ENCODE results near the gene STXBP6.

STXBP6 gene

DNA sequence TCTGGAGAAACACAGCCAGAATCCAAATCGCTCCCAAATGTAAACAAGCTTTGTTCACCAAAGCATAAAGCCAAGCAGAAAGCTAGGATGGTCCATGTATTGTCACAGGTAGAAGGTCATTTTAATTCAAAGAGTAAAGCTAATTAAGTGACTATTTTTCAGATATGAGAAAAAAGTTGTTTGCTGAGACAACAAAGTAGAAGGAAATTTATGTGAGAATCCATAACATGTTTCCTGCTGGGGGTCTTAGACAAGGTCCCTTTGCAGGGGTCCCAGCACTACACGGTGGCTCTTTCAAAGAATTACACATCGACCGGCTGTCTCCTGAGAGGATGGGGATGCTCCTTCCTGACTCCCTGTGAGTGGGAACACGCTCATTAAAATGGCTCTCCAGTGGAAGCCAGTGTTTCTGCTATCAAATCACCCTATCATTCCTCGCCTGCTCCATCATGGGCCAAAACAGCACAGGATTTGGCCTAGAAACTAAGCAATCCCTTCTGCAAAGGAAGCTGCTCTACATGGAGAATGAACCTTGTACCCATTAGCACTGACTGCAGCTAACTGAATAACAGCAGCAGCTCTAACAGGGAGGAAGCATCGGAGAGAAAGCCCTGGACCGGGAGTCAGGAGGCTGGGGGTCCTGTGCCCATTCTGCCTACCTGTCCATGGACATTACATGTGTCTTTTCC, 175.3 kb downstream of the STXBP6 start:
- no peak overlapping the region for H2BK120ac ChIP-seq (ENCODE audit: low read depth, low read length)
- no peak overlapping the region for H3K4me3 ChIP-seq (ENCODE audit: insufficient read depth in 1 of 2, low read depth in 1 of 2, low read length in 2 of 2)
- no peak overlapping the region for H2BK12ac ChIP-seq (ENCODE audit: low read length in 2 of 2)
- no peaks in the 10 kb centered on the region for H3K4me1 ChIP-seq (ENCODE audit: control insufficient read depth, insufficient read depth, low read depth, low read length)
- no peaks in the 10 kb centered on the region for H3K79me1 ChIP-seq (replicated peaks; ENCODE audit: low read length, poor library complexity, severe bottlenecking)
- H3K18ac ChIP-seq (ENCODE audit: low read depth in 1 of 2, low read length in 2 of 2), result no peak overlapping the region
- no peak overlapping the region for H2AFZ ChIP-seq (ENCODE audit: low read depth, low read length)
- peak overlapping the region in 1 of 2 experiments; percentile 34 for H3K23ac ChIP-seq (ENCODE audit: low read length in 2 of 2)
- no peak overlapping the region for H3K27ac ChIP-seq (ENCODE audit: low read length, poor library complexity, severe bottlenecking)
- no peaks in the 10 kb centered on the region for H3K9me3 ChIP-seq (ENCODE audit: control insufficient read depth, low read length)
- no peaks in the 10 kb centered on the region for H3K36me3 ChIP-seq (ENCODE audit: control insufficient read depth in 1 of 2, insufficient read depth in 2 of 2, low read depth in 1 of 2, low read length in 2 of 2)
- no peak overlapping the region for H4K8ac ChIP-seq (ENCODE audit: low read length)
- no peak overlapping the region for H2BK15ac ChIP-seq (ENCODE audit: low read depth, poor library complexity, severe bottlenecking)
- 83% methylated on average over 8 of the region's 8 CpGs for WGBS
- no peak overlapping the region for H3K4ac ChIP-seq (ENCODE audit: low read depth in 1 of 2, low read length in 2 of 2)
- H4K91ac ChIP-seq (ENCODE audit: low read length), result no peak overlapping the region
- H3K14ac ChIP-seq (ENCODE audit: low read length in 2 of 2), result no peak overlapping the region
- peak overlapping the region; percentile 11 for H3K9ac ChIP-seq (ENCODE audit: low read length)
- no peak overlapping the region for H3K4me2 ChIP-seq (ENCODE audit: low read length, poor library complexity, severe bottlenecking)
- no peak overlapping the region for H2AK5ac ChIP-seq (ENCODE audit: low read length, severe bottlenecking)
- H2BK5ac ChIP-seq (ENCODE audit: low read depth, low read length, poor library complexity, severe bottlenecking), result no peak overlapping the region
- DNase-seq, result no peak
- no peaks in the 10 kb centered on the region for H3K27me3 ChIP-seq (ENCODE audit: control insufficient read depth in 1 of 2, insufficient read depth in 1 of 2, low read length in 2 of 2)

GRCh38 chr14:24873551-24873950, 176.4 kb downstream of the STXBP6 start:
- Histone ChIP-seq H3K36me3 (ENCODE audit: control insufficient read depth in 1 of 2, insufficient read depth in 2 of 2, low read depth in 1 of 2, low read length in 2 of 2) (no peaks in the 10 kb centered on the region), H3K9ac (ENCODE audit: low read length) (no peak overlapping the region), H3K18ac (ENCODE audit: low read depth in 1 of 2, low read length in 2 of 2) (no peak overlapping the region), H3K27ac (ENCODE audit: low read length, poor library complexity, severe bottlenecking) (no peak overlapping the region), H2BK12ac (ENCODE audit: low read length in 2 of 2) (no peak overlapping the region), H2BK15ac (ENCODE audit: low read depth, poor library complexity, severe bottlenecking) (no peak overlapping the region), H3K14ac (ENCODE audit: low read length in 2 of 2) (no peak overlapping the region), H3K4me3 (ENCODE audit: insufficient read depth in 1 of 2, low read depth in 1 of 2, low read length in 2 of 2) (no peak overlapping the region), H4K8ac (ENCODE audit: low read length) (no peak overlapping the region), H2BK5ac (ENCODE audit: low read depth, low read length, poor library complexity, severe bottlenecking) (no peak overlapping the region), H2AK5ac (ENCODE audit: low read length, severe bottlenecking) (no peak overlapping the region), H3K27me3 (ENCODE audit: control insufficient read depth in 1 of 2, insufficient read depth in 1 of 2, low read length in 2 of 2) (no peaks in the 10 kb centered on the region), H3K4ac (ENCODE audit: low read depth in 1 of 2, low read length in 2 of 2) (no peak overlapping the region), H3K23ac (ENCODE audit: low read length in 2 of 2) (no peak overlapping the region), H3K9me3 (ENCODE audit: control insufficient read depth, low read length) (no peaks in the 10 kb centered on the region), H3K79me1 (replicated peaks; ENCODE audit: low read length, poor library complexity, severe bottlenecking) (no peaks in the 10 kb centered on the region), H3K4me2 (ENCODE audit: low read length, poor library complexity, severe bottlenecking) (no peak overlapping the region), H4K91ac (ENCODE audit: low read length) (no peak overlapping the region), H3K4me1 (ENCODE audit: control insufficient read depth, insufficient read depth, low read depth, low read length) (no peaks in the 10 kb centered on the region), H2AFZ (ENCODE audit: low read depth, low read length) (no peak overlapping the region), H2BK120ac (ENCODE audit: low read depth, low read length) (no peak overlapping the region)
- WGBS, result 85% methylated on average over 5 of the region's 5 CpGs
- no peak for DNase-seq

GRCh38 chr14:24870949-24871701, 178.8 kb downstream of the STXBP6 start:
- Histone ChIP-seq H3K79me1 (replicated peaks; ENCODE audit: low read length, poor library complexity, severe bottlenecking) (no peaks in the 10 kb centered on the region), H3K4ac (ENCODE audit: low read depth in 1 of 2, low read length in 2 of 2) (no peak overlapping the region), H3K9ac (ENCODE audit: low read length) (no peak overlapping the region), H4K91ac (ENCODE audit: low read length) (no peak overlapping the region), H2AFZ (ENCODE audit: low read depth, low read length) (no peak overlapping the region), H3K4me3 (ENCODE audit: insufficient read depth in 1 of 2, low read depth in 1 of 2, low read length in 2 of 2) (no peak overlapping the region), H2AK5ac (ENCODE audit: low read length, severe bottlenecking) (no peak overlapping the region), H3K4me2 (ENCODE audit: low read length, poor library complexity, severe bottlenecking) (no peak overlapping the region), H2BK15ac (ENCODE audit: low read depth, poor library complexity, severe bottlenecking) (no peak overlapping the region), H2BK120ac (ENCODE audit: low read depth, low read length) (no peak overlapping the region), H4K8ac (ENCODE audit: low read length) (no peak overlapping the region), H3K27ac (ENCODE audit: low read length, poor library complexity, severe bottlenecking) (no peak overlapping the region), H2BK5ac (ENCODE audit: low read depth, low read length, poor library complexity, severe bottlenecking) (no peak overlapping the region), H3K23ac (ENCODE audit: low read length in 2 of 2) (no peak overlapping the region), H3K18ac (ENCODE audit: low read depth in 1 of 2, low read length in 2 of 2) (no peak overlapping the region), H3K36me3 (ENCODE audit: control insufficient read depth in 1 of 2, insufficient read depth in 2 of 2, low read depth in 1 of 2, low read length in 2 of 2) (no peaks in the 10 kb centered on the region), H2BK12ac (ENCODE audit: low read length in 2 of 2) (no peak overlapping the region), H3K27me3 (ENCODE audit: control insufficient read depth in 1 of 2, insufficient read depth in 1 of 2, low read length in 2 of 2) (no peaks in the 10 kb centered on the region), H3K4me1 (ENCODE audit: control insufficient read depth, insufficient read depth, low read depth, low read length) (no peaks in the 10 kb centered on the region), H3K9me3 (ENCODE audit: control insufficient read depth, low read length) (no peaks in the 10 kb centered on the region), H3K14ac (ENCODE audit: low read length in 2 of 2) (no peak overlapping the region)
- WGBS, result 87% methylated on average over 4 of the region's 4 CpGs
- no peak for DNase-seq

DNA sequence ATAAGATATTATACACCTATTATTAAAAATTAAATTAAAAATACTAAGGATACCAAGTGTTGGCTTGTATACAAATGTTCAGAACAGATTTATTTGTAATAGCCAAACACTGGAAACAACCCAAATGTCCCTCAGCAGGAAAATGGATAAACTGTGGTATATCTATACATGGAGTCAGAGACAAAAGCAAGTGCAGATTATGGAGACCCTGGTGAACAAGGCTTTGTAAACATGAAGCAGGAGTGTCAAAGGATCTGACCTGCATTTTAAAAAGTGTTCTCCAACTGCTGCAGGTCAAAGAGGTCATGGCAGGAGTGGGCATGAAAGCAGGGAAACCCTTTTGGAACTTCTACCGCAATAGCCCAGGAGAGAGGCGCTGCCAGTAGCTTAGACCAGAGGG, 181.6 kb downstream of the STXBP6 start:
- H2BK5ac ChIP-seq (ENCODE audit: low read depth, low read length, poor library complexity, severe bottlenecking), result no peak overlapping the region
- no peak overlapping the region for H3K4me3 ChIP-seq (ENCODE audit: insufficient read depth in 1 of 2, low read depth in 1 of 2, low read length in 2 of 2)
- no peaks in the 10 kb centered on the region for H3K36me3 ChIP-seq (ENCODE audit: control insufficient read depth in 1 of 2, insufficient read depth in 2 of 2, low read depth in 1 of 2, low read length in 2 of 2)
- no peak overlapping the region for H3K23ac ChIP-seq (ENCODE audit: low read length in 2 of 2)
- no peaks in the 10 kb centered on the region for H3K79me1 ChIP-seq (replicated peaks; ENCODE audit: low read length, poor library complexity, severe bottlenecking)
- 84% methylated on average over 2 of the region's 2 CpGs for WGBS
- H3K4me2 ChIP-seq (ENCODE audit: low read length, poor library complexity, severe bottlenecking), result no peak overlapping the region
- no peak overlapping the region for H2BK15ac ChIP-seq (ENCODE audit: low read depth, poor library complexity, severe bottlenecking)
- no peak overlapping the region for H3K18ac ChIP-seq (ENCODE audit: low read depth in 1 of 2, low read length in 2 of 2)
- no peak overlapping the region for H2BK120ac ChIP-seq (ENCODE audit: low read depth, low read length)
- no peak overlapping the region for H2AK5ac ChIP-seq (ENCODE audit: low read length, severe bottlenecking)
- H3K9me3 ChIP-seq (ENCODE audit: control insufficient read depth, low read length), result no peaks in the 10 kb centered on the region
- no peak overlapping the region for H3K27ac ChIP-seq (ENCODE audit: low read length, poor library complexity, severe bottlenecking)
- H3K4me1 ChIP-seq (ENCODE audit: control insufficient read depth, insufficient read depth, low read depth, low read length), result no peaks in the 10 kb centered on the region
- H3K27me3 ChIP-seq (ENCODE audit: control insufficient read depth in 1 of 2, insufficient read depth in 1 of 2, low read length in 2 of 2), result no peaks in the 10 kb centered on the region
- H3K4ac ChIP-seq (ENCODE audit: low read depth in 1 of 2, low read length in 2 of 2), result no peak overlapping the region
- DNase-seq, result no peak
- no peak overlapping the region for H4K8ac ChIP-seq (ENCODE audit: low read length)
- no peak overlapping the region for H2BK12ac ChIP-seq (ENCODE audit: low read length in 2 of 2)
- no peak overlapping the region for H4K91ac ChIP-seq (ENCODE audit: low read length)
- no peak overlapping the region for H3K14ac ChIP-seq (ENCODE audit: low read length in 2 of 2)
- H3K9ac ChIP-seq (ENCODE audit: low read length), result no peak overlapping the region
- no peak overlapping the region for H2AFZ ChIP-seq (ENCODE audit: low read depth, low read length)
